IPS-20b (cell line): ENCODE data around the gene TM4SF4.

Experiments
- H3K27ac ChIP-seq: one replicate; pipeline ENCODE4 v1.5.1; 2013; ENCODE audit warnings: low read length
- H3K27me3 ChIP-seq: 2 replicates; pipeline ENCODE4 v1.6.1; 2013; ENCODE audit warnings: mild to moderate bottlenecking, low read length, inconsistent platforms; ENCODE audit not compliant: insufficient read depth
- H3K36me3 ChIP-seq: 2 replicates; pipeline ENCODE4 v1.6.1; 2013; ENCODE audit warnings: low read depth, mild to moderate bottlenecking, inconsistent platforms, low read length, moderate library complexity; ENCODE audit not compliant: insufficient read depth
- H3K4me1 ChIP-seq: 2 replicates; pipeline ENCODE4 v1.6.1; 2013; ENCODE audit warnings: mild to moderate bottlenecking, control low read depth, inconsistent platforms, low read length, moderate library complexity; ENCODE audit not compliant: insufficient read depth
- H3K4me3 ChIP-seq: 2 replicates; pipeline ENCODE4 v1.5.1; 2013; ENCODE audit warnings: mild to moderate bottlenecking, low read length, inconsistent platforms
- H3K9ac ChIP-seq: 2 replicates; pipeline ENCODE4 v1.6.1; 2013; ENCODE audit warnings: low read depth, mild to moderate bottlenecking, inconsistent platforms, low read length, moderate library complexity
- H3K9me3 ChIP-seq: 2 replicates; pipeline ENCODE4 v1.6.1; 2013; ENCODE audit warnings: mild to moderate bottlenecking, low read depth, low read length, inconsistent platforms; ENCODE audit not compliant: insufficient read depth

Gene TM4SF4

GRCh38 chr3:149474250-149474817 lies at the start of gene TM4SF4:
Gene TM4SF4 (plus strand): TSS chr3:149474697. CDS start chr3:149474878, 181 bp downstream.
- no peak within 1 kb of the TSS for H3K27ac ChIP-seq
- H3K9ac ChIP-seq = no peak within 1 kb of the TSS
- H3K4me1 ChIP-seq = peaks cover 4% of the 10 kb centered on the region; the same call in 1 of the 2 replicates
- no peaks in the 10 kb centered on the region for H3K36me3 ChIP-seq
- no peaks in the 10 kb centered on the region for H3K9me3 ChIP-seq
- no peak within 1 kb of the TSS for H3K4me3 ChIP-seq
- H3K27me3 ChIP-seq = no peaks in the 10 kb centered on the region

- Histone ChIP-seq H3K4me1 (no peaks in the 10 kb centered on the region; the same call in 1 of the 2 replicates), H3K9ac (no peak overlapping the region), H3K9me3 (no peaks in the 10 kb centered on the region), H3K27ac (no peak overlapping the region), H3K27me3 (no peaks in the 10 kb centered on the region), H3K36me3 (no peaks in the 10 kb centered on the region), H3K4me3 (no peak overlapping the region)
These were observed 49.6 kb upstream of the TM4SF4 start for GRCh38 chr3:149424918-149425317.

- H3K9ac ChIP-seq = no peak overlapping the region
- no peaks in the 10 kb centered on the region; the same call in 1 of the 2 replicates for H3K4me1 ChIP-seq
- H3K27me3 ChIP-seq = no peaks in the 10 kb centered on the region
- no peaks in the 10 kb centered on the region for H3K36me3 ChIP-seq
- H3K4me3 ChIP-seq = no peak overlapping the region
- H3K9me3 ChIP-seq = no peaks in the 10 kb centered on the region
- no peak overlapping the region for H3K27ac ChIP-seq
These were observed 48.2 kb upstream of the TM4SF4 start for GRCh38 chr3:149426325-149426724.

- Histone ChIP-seq H3K36me3 (no peaks in the 10 kb centered on the region), H3K9ac (no peak overlapping the region), H3K4me1 (no peaks in the 10 kb centered on the region; the same call in 1 of the 2 replicates), H3K9me3 (no peaks in the 10 kb centered on the region), H3K27me3 (no peaks in the 10 kb centered on the region), H3K27ac (no peak overlapping the region), H3K4me3 (no peak overlapping the region)
These were observed 46.4 kb upstream of the TM4SF4 start for GRCh38 chr3:149428087-149428486.

- no peak overlapping the region for H3K9ac ChIP-seq
These were observed 44.3 kb upstream of the TM4SF4 start for GRCh38 chr3:149430216-149430615.

GRCh38 chr3:149432149-149432548 lies 42.3 kb upstream of the TM4SF4 start:
- H3K27ac ChIP-seq = no peak overlapping the region
- no peaks in the 10 kb centered on the region for H3K27me3 ChIP-seq
- no peak overlapping the region for H3K9ac ChIP-seq
- H3K4me3 ChIP-seq = no peak overlapping the region
- no peaks in the 10 kb centered on the region for H3K36me3 ChIP-seq
- no peaks in the 10 kb centered on the region for H3K4me1 ChIP-seq
- H3K9me3 ChIP-seq = no peaks in the 10 kb centered on the region

More at GRCh38 chr3:149430216-149430615, 44.3 kb upstream of the TM4SF4 start:
- Histone ChIP-seq H3K4me3 (no peak overlapping the region), H3K36me3 (no peaks in the 10 kb centered on the region), H3K9me3 (no peaks in the 10 kb centered on the region), H3K27me3 (no peaks in the 10 kb centered on the region), H3K27ac (no peak overlapping the region), H3K4me1 (no peaks in the 10 kb centered on the region; the same call in 1 of the 2 replicates)

- no peaks in the 10 kb centered on the region for H3K27me3 ChIP-seq
- H3K27ac ChIP-seq = no peak overlapping the region
- no peak overlapping the region for H3K4me3 ChIP-seq
- no peaks in the 10 kb centered on the region for H3K4me1 ChIP-seq
- H3K9ac ChIP-seq = no peak overlapping the region
- H3K36me3 ChIP-seq = no peaks in the 10 kb centered on the region
- no peaks in the 10 kb centered on the region for H3K9me3 ChIP-seq
These were observed 38.3 kb upstream of the TM4SF4 start for GRCh38 chr3:149435996-149436885.

- H3K27ac ChIP-seq = no peak overlapping the region
- no peaks in the 10 kb centered on the region for H3K27me3 ChIP-seq
- no peaks in the 10 kb centered on the region for H3K9me3 ChIP-seq
- no peaks in the 10 kb centered on the region for H3K4me1 ChIP-seq
- H3K4me3 ChIP-seq = no peak overlapping the region
- H3K36me3 ChIP-seq = no peaks in the 10 kb centered on the region
- no peak overlapping the region for H3K9ac ChIP-seq
These were observed 37.2 kb upstream of the TM4SF4 start for GRCh38 chr3:149437286-149437685.

- Histone ChIP-seq H3K9me3 (no peaks in the 10 kb centered on the region), H3K27ac (no peak overlapping the region), H3K9ac (no peak overlapping the region), H3K4me1 (no peaks in the 10 kb centered on the region), H3K27me3 (no peaks in the 10 kb centered on the region), H3K36me3 (no peaks in the 10 kb centered on the region), H3K4me3 (no peak overlapping the region)
These were observed 36.8 kb upstream of the TM4SF4 start for GRCh38 chr3:149437710-149438109.

- Histone ChIP-seq H3K9ac (no peak overlapping the region), H3K4me3 (no peak overlapping the region), H3K4me1 (no peaks in the 10 kb centered on the region), H3K27me3 (no peaks in the 10 kb centered on the region), H3K27ac (no peak overlapping the region), H3K36me3 (no peaks in the 10 kb centered on the region), H3K9me3 (no peaks in the 10 kb centered on the region)
These were observed 35.5 kb upstream of the TM4SF4 start for GRCh38 chr3:149438981-149439380.

- no peaks in the 10 kb centered on the region for H3K27me3 ChIP-seq
- H3K9ac ChIP-seq = no peak overlapping the region
- no peaks in the 10 kb centered on the region for H3K36me3 ChIP-seq
- no peaks in the 10 kb centered on the region for H3K9me3 ChIP-seq
- H3K27ac ChIP-seq = no peak overlapping the region
- H3K4me1 ChIP-seq = no peaks in the 10 kb centered on the region
- no peak overlapping the region for H3K4me3 ChIP-seq
These were observed 32.9 kb upstream of the TM4SF4 start for GRCh38 chr3:149441642-149442041.

GRCh38 chr3:149442043-149442442 lies 32.5 kb upstream of the TM4SF4 start:
- no peaks in the 10 kb centered on the region for H3K27me3 ChIP-seq
- no peak overlapping the region for H3K9ac ChIP-seq
- no peak overlapping the region for H3K27ac ChIP-seq
- no peaks in the 10 kb centered on the region for H3K9me3 ChIP-seq
- H3K4me3 ChIP-seq = no peak overlapping the region
- H3K4me1 ChIP-seq = no peaks in the 10 kb centered on the region
- no peaks in the 10 kb centered on the region for H3K36me3 ChIP-seq
